ENCODE results near the gene NOP10. TPM values are rescaled to one million over a fixed set of nuclear protein-coding genes. Genes with fewer than 3 reads are reported as not detected.

The NOP10 gene
- total RNA-seq, 1 donor: 112 TPM

- H3K27me3 ChIP-seq (ENCODE audit: insufficient read depth, low read length): no peaks in the 10 kb centered on the region
- H3K4me1 ChIP-seq (ENCODE audit: insufficient read depth, low read length): peaks cover 53% of the 10 kb centered on the region
- H3K4me3 ChIP-seq (ENCODE audit: low read length): no peak overlapping the region
- no peaks in the 10 kb centered on the region for H3K9me3 ChIP-seq (ENCODE audit: low read depth, low read length)
These were observed 13.9 kb downstream of the NOP10 start for GRCh38 chr15:34329006-34329405.

- Histone ChIP-seq H3K4me3 (ENCODE audit: low read length) (no peak overlapping the region), H3K4me1 (ENCODE audit: insufficient read depth, low read length) (peaks cover 43% of the 10 kb centered on the region), H3K9me3 (ENCODE audit: low read depth, low read length) (no peaks in the 10 kb centered on the region), H3K27me3 (ENCODE audit: insufficient read depth, low read length) (no peaks in the 10 kb centered on the region)
These were observed 15.0 kb downstream of the NOP10 start for GRCh38 chr15:34327906-34328305.

DNA sequence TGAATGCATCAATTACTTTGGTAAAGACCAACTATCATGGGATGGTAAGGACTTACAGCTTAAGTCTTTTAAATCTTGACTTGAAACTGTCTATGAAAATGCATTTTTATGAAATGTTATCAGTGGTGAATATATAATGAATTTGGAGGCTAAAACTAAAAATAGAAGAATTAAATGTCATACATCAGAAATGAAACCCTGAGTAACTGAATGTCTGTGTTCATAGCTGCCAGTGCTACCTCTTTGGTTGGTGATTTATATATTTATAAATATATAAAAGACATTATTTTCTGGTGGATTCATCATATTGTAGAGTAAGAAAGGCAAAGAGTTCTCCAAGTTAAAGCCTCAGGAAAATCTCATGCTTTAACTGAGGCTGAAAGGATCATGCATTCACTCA lies 17.6 kb downstream of the NOP10 start:
- H3K9me3 ChIP-seq (ENCODE audit: low read depth, low read length): no peaks in the 10 kb centered on the region
- H3K4me1 ChIP-seq (ENCODE audit: insufficient read depth, low read length): peaks cover 28% of the 10 kb centered on the region
- H3K4me3 ChIP-seq (ENCODE audit: low read length): no peak overlapping the region
- H3K27me3 ChIP-seq (ENCODE audit: insufficient read depth, low read length): no peaks in the 10 kb centered on the region

DNA sequence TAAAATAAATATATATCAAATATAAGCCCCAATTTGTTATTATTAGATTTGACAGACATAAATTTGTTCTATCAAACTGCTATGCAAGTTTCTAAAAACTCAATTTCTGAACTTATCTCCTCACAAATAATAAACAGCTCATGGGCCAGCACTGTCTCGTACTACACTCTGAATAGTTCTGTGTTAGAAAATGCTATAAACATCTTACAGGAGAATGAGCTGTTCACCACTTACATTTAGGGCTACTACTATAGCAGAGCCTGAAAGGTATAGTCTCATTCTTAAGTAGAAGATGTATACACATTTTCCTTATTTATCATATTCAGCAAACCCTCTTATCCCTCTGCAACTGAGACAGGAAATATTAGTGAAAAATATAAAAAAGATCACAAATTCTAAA lies 18.0 kb downstream of the NOP10 start:
- H3K4me3 ChIP-seq (ENCODE audit: low read length): no peak overlapping the region
- H3K4me1 ChIP-seq (ENCODE audit: insufficient read depth, low read length): peaks cover 29% of the 10 kb centered on the region
- H3K9me3 ChIP-seq (ENCODE audit: low read depth, low read length): no peaks in the 10 kb centered on the region
- H3K27me3 ChIP-seq (ENCODE audit: insufficient read depth, low read length): no peaks in the 10 kb centered on the region

DNA sequence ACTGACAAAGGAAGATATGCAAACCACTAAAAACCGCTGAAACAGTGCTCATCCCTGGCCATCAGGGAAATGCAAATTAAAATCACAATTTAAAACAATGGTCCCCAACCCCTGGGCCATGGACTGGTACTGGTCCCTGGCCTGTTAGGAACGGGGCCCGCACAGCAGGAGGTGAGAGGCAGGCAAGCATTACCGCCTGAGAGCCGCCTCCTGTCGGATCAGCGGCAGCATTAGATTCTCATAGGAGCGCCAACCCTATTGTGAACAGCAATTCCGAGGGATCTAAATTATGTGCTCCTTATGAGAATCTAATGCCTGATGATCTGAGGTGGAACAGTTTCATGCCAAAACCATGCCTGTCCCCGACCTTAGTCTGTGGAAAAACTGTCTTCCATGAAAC lies 19.7 kb downstream of the NOP10 start:
- H3K4me1 ChIP-seq (ENCODE audit: insufficient read depth, low read length): peaks cover 31% of the 10 kb centered on the region
- H3K4me3 ChIP-seq (ENCODE audit: low read length): no peak overlapping the region
- H3K27me3 ChIP-seq (ENCODE audit: insufficient read depth, low read length): no peaks in the 10 kb centered on the region
- H3K9me3 ChIP-seq (ENCODE audit: low read depth, low read length): no peaks in the 10 kb centered on the region

DNA sequence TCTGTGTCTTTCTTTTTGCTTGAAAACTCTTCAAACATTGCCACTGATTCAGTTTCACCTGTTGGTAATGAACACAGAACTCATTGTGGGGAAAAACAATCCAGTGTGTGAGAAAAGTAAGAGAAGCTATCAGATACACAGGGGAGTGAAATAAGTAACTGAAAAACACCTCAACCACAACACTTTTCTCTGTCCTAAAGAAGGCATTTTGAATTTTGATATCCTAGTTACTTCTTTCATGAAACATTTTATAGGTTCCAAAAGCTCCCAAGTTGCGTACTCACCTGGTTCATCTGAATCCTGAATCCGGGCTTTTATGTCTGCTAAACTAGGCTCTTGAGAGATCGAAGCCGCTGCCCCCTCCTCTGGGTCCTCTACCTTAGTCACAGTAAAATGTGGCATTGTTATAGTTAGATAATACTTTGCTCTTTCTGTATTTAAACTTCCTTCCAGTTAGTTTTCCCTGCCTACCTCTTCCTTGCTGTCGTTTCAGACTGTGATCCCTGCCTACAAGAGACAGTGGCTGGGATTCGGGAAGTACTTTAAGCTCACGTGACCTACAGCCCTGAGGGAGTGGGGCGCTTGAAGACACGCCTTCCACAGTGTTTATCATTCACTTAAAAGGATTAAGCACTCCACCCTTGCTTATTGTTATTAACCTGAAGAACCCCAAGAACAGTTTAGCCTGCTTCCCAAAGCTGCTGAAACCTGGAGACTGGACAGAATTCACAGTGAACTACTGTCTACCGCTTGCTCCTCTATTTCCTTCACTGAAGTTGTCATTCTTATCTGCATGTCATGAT lies 24.5 kb downstream of the NOP10 start:
- H3K9me3 ChIP-seq (ENCODE audit: low read depth, low read length): no peaks in the 10 kb centered on the region
- H3K4me1 ChIP-seq (ENCODE audit: insufficient read depth, low read length): peaks cover 29% of the 10 kb centered on the region
- no peaks in the 10 kb centered on the region for H3K27me3 ChIP-seq (ENCODE audit: insufficient read depth, low read length)
- H3K4me3 ChIP-seq (ENCODE audit: low read length): peak overlapping the region; percentile 43

DNA sequence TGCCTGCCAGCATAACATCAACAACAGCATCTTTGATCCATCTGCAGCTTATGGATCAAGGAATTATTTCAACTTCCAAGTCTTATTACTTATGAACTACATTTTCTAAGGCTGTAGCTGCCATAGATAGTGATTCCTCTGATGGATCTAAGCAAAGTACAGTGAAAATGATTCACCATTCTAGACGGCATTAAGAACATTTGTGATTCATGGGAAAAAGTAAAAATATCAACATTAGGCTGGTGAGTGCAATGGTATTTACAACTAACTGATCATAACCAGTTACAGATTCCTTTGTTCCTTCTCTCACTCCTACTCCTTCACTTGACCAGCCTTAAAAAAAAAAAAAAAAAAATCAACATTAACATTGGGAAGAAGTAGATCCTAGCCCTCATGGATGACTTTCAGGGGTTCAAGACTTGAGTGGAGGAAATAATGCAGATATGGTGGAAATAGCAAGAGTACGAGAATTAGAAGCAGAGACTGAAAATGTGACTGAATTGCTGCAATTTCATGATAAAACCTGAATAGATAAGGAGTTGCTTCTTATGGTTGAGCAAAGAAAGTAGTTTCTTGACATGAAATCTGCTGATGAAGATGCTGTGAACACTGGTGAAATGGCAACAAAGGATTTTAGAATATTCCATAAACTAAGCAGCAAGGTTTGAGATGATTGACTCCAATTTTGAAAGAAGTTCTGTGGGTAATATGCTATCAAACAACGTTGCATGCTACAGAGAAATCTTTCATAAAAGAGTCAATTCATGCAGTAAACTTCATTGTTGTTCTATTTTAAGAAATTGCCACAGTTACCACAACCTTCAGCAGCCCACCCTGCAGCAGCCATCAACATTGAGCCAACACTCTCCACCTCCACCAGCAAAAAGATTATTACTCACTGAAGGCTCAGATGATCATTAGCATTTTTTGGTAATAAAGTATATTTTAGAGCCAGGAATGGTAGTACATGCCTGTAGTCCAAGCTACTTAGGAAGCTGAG lies 28.1 kb downstream of the NOP10 start:
- no peaks in the 10 kb centered on the region for H3K27me3 ChIP-seq (ENCODE audit: insufficient read depth, low read length)
- no peaks in the 10 kb centered on the region for H3K9me3 ChIP-seq (ENCODE audit: low read depth, low read length)
- no peak overlapping the region for H3K4me3 ChIP-seq (ENCODE audit: low read length)
- H3K4me1 ChIP-seq (ENCODE audit: insufficient read depth, low read length): peaks cover 23% of the 10 kb centered on the region

DNA sequence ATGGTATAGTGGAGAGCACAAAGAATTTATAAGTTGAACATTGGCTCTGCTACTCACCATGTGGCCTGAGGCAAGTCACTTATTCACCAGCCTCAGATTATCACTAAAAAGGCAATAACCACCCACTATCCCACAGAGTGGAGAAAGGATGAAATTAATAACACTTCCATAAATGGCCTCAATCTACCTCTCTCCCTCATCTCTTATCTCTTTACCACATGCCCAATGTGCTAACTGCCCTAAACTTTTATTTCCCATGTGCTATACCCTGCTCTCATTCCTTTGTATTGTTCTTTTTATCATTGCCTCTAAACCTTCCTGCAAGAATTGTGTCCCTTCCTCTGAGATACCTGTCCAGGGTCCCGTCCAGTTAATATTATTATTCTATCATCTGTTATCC lies 31.4 kb downstream of the NOP10 start:
- Histone ChIP-seq H3K4me3 (ENCODE audit: low read length) (no peak overlapping the region), H3K4me1 (ENCODE audit: insufficient read depth, low read length) (peaks cover 3% of the 10 kb centered on the region), H3K9me3 (ENCODE audit: low read depth, low read length) (no peaks in the 10 kb centered on the region), H3K27me3 (ENCODE audit: insufficient read depth, low read length) (no peaks in the 10 kb centered on the region)

DNA sequence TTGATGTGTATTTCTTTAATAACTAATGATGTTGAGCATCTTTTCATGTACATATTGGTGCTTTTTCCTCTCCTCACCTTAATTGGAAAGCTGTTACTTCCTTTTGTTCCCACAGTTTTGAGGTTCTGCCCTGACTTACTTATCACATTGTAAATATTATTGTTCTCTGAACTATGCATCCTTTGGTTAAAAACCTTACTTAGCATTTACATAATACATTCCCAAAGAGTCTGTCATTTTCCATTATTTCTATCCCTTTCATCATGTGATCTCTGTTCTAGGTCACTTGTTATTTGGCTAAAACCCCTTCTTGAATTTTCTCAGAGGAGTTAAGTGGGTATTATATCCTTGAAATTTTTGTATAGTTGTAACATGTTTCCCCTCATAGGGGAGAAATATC lies 38.3 kb downstream of the NOP10 start:
- Histone ChIP-seq H3K27me3 (ENCODE audit: insufficient read depth, low read length) (no peaks in the 10 kb centered on the region), H3K9me3 (ENCODE audit: low read depth, low read length) (no peaks in the 10 kb centered on the region), H3K4me1 (ENCODE audit: insufficient read depth, low read length) (no peaks in the 10 kb centered on the region), H3K4me3 (ENCODE audit: low read length) (no peak overlapping the region)

DNA sequence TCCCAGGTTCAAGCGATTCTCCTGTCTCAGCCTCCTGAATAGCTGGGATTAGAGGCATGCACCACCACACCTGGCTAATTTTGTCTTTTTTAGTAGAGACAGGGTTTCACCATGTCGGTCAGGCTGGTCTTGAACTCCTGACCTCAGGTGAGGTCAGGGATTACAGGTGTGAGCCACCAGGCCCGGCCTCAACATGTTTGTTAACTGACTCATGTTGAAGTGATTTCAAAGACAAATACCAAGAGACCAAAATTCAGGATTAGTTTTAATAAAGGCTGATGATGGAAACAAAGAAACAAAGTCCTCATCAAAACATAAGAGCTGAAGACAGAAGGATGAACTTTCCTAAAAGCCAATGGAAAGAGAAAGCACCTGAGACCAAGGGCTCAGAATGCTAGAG lies 41.9 kb downstream of the NOP10 start:
- no peaks in the 10 kb centered on the region for H3K4me1 ChIP-seq (ENCODE audit: insufficient read depth, low read length)
- H3K4me3 ChIP-seq (ENCODE audit: low read length): no peak overlapping the region
- H3K9me3 ChIP-seq (ENCODE audit: low read depth, low read length): no peaks in the 10 kb centered on the region
- H3K27me3 ChIP-seq (ENCODE audit: insufficient read depth, low read length): no peaks in the 10 kb centered on the region

DNA sequence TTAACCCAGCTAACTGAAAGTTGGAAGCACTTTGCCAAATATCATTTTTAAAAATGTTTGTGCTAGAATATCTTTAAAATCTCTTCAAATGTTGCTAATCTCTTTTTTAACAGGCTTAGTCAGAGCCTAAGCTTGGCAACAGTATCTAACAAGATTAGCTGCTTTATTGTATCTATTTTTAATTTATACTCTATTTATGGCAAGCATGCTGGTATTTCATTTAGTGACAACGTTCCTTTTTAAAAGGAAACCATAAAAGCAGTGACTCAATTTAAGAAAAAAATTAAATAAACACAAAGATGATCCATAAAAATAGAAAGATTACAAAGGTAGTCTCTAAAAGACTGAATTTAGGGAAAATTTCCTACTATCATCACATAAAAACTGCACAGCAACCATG lies 45.9 kb downstream of the NOP10 start:
- Histone ChIP-seq H3K4me1 (ENCODE audit: insufficient read depth, low read length) (no peaks in the 10 kb centered on the region), H3K27me3 (ENCODE audit: insufficient read depth, low read length) (no peaks in the 10 kb centered on the region), H3K9me3 (ENCODE audit: low read depth, low read length) (no peaks in the 10 kb centered on the region), H3K4me3 (ENCODE audit: low read length) (no peak overlapping the region)

- no peaks in the 10 kb centered on the region for H3K4me1 ChIP-seq (ENCODE audit: insufficient read depth, low read length)
- H3K27me3 ChIP-seq (ENCODE audit: insufficient read depth, low read length): no peaks in the 10 kb centered on the region
- H3K9me3 ChIP-seq (ENCODE audit: low read depth, low read length): no peaks in the 10 kb centered on the region
- H3K4me3 ChIP-seq (ENCODE audit: low read length): no peak overlapping the region
These were observed 50.3 kb downstream of the NOP10 start for GRCh38 chr15:34292621-34293020.

Other genes with a start within 250 kb of the NOP10 start
- gene EMC7, start 241.3 kb downstream of the NOP10 start, total RNA-seq: 34.7 TPM
- 4.5 TPM for gene PGBD4, start 241.1 kb downstream of the NOP10 start, total RNA-seq
- gene KATNBL1, start 133.0 kb downstream of the NOP10 start, total RNA-seq: 12.0 TPM
- 43.6 TPM for gene EMC4, start 118.1 kb downstream of the NOP10 start, total RNA-seq
- 87.5 TPM for gene SLC12A6, start 5.4 kb downstream of the NOP10 start, total RNA-seq
- gene NUTM1, start 179 bp upstream of the NOP10 start, total RNA-seq: not detected
- 9.2 TPM for gene LPCAT4, start 24.1 kb upstream of the NOP10 start, total RNA-seq
- gene GOLGA8A, start 94.7 kb upstream of the NOP10 start, total RNA-seq: 59.4 TPM
- 186 TPM for gene GOLGA8B, start 240.5 kb upstream of the NOP10 start, total RNA-seq